ENCODE results near the gene FOXC1. TPM values are rescaled to one million over a fixed set of nuclear protein-coding genes. Genes with fewer than 3 reads are reported as not detected.

The FOXC1 gene
- total and polyA plus RNA-seq, 2 of the 13 experiments (the other 11 are each of a cell fraction or from before 2014, with no cell fraction given), result 0.44 to 0.55 TPM

DNA sequence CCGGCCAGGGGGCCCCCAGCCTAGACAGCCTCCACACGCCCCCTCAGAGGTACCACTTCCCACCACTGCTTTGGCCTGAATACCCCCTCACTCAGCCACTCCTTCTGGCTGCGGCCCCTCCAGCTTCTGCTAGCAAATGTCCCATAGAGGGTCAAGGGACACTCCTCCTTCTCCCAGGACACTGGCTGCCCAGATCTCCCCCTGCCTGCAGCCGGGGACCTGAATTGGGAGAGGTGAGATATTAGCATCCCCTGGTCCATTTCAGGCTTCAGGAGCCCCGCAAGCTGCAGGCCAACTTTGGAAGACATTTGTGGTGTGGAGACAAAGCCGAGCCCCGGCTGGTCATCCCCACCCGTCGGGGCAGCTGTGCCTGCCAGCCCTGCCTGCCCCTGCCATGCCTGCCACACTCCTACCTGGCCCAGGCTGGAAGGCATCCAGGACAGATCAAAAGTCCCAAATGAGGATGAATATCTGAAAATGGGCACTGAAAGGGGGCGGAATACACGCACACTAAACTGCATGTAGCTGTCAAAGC is 32.5 kb upstream of the FOXC1 start (continued):
- TF ChIP-seq, protein P1, sequence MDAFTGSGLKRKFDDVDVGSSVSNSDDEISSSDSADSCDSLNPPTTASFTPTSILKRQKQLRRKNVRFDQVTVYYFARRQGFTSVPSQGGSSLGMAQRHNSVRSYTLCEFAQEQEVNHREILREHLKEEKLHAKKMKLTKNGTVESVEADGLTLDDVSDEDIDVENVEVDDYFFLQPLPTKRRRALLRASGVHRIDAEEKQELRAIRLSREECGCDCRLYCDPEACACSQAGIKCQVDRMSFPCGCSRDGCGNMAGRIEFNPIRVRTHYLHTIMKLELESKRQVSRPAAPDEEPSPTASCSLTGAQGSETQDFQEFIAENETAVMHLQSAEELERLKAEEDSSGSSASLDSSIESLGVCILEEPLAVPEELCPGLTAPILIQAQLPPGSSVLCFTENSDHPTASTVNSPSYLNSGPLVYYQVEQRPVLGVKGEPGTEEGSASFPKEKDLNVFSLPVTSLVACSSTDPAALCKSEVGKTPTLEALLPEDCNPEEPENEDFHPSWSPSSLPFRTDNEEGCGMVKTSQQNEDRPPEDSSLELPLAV (CRISPR knock-in tag; conservative IDR thresholded peaks at IDR 0.05; ENCODE audit: low read depth), result no peak
- TF ChIP-seq ZEB1 (IDR thresholded peaks at IDR 0.05; ENCODE audit: insufficient replicate concordance, low read depth) (no peak), DNMT3B (CRISPR knock-in tag; conservative IDR thresholded peaks at IDR 0.05) (no peak)

DNA sequence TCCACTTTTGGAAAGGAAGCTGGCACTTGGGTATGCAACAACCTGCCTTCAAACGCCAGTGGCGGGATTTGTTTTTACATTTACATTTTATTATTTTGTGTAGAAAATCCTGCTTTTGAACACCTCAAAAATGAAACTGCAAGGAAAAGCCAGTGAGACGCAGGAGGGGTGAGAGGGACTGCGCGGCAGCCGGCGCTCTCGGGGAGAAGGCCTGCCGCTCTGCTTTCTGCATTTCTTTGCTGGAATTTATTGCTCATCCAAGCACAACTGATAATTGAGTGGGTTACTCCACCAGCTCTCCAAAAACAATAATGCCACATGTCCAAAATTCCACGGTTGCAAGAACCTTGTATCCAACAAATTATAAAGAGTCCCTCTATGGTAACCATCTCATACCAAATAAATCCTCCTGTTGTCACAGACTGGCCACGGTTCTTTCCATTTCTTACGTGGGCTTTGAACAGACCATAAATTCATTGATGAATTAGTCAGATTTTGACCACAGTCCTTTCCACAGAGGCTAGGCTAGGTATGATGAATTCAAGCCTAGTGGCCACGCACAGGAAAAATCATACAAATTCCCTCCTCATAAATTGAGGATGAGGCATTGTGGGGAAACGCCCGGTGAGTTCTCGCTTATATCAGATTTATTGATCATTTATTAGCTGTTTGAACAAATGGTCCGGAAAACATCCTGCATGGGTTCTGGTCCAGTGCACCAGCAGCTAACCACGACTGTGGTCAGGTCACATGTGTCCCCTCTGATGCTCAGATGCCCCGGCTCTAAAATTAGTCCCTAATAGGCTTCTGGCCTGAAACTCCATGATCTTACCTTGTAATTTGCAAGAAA is 31.6 kb upstream of the FOXC1 start:
- no peak for ATAC-seq
- POLR2A ChIA-PET, result no interaction called here
- Histone ChIP-seq H3K27me3 (ENCODE audit: control insufficient read depth in 1 of 2, insufficient read depth in 2 of 2, low read length in 2 of 2) (peaks cover 9 to 56% of the 10 kb centered on the region in 2 experiments), H3K4me3 (replicated peaks in 1 of 3; ENCODE audit: insufficient read depth in 1 of 3, low read depth in 2 of 3, low read length in 3 of 3) (no peak overlapping the region), H3K9ac (ENCODE audit: insufficient read depth, low read depth, low read length) (no peak overlapping the region), H3K9me3 (ENCODE audit: low read length) (no peaks in the 10 kb centered on the region), H4K20me1 (ENCODE audit: insufficient read depth, low read length) (no peaks in the 10 kb centered on the region), H3K36me3 (replicated peaks in 1 of 2; ENCODE audit: control insufficient read depth in 1 of 2, insufficient read depth in 2 of 2, low read length in 2 of 2) (no peaks in the 10 kb centered on the region), H3K4me2 (ENCODE audit: low read depth, low read length) (no peak overlapping the region), H3K27ac (ENCODE audit: extremely low read length, insufficient read depth, low read length) (no peak overlapping the region), H3K4me1 (ENCODE audit: insufficient read depth, low read length) (peaks cover 18% of the 10 kb centered on the region), H3K79me2 (ENCODE audit: insufficient read depth, low read length) (no peaks in the 10 kb centered on the region), H2AFZ (ENCODE audit: low read length) (no peak overlapping the region)
- TF ChIP-seq, protein P2, sequence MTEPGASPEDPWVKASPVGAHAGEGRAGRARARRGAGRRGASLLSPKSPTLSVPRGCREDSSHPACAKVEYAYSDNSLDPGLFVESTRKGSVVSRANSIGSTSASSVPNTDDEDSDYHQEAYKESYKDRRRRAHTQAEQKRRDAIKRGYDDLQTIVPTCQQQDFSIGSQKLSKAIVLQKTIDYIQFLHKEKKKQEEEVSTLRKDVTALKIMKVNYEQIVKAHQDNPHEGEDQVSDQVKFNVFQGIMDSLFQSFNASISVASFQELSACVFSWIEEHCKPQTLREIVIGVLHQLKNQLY (CRISPR knock-in tag; IDR thresholded peaks at IDR 0.05), result no peak
- TF ChIP-seq, protein P3, sequence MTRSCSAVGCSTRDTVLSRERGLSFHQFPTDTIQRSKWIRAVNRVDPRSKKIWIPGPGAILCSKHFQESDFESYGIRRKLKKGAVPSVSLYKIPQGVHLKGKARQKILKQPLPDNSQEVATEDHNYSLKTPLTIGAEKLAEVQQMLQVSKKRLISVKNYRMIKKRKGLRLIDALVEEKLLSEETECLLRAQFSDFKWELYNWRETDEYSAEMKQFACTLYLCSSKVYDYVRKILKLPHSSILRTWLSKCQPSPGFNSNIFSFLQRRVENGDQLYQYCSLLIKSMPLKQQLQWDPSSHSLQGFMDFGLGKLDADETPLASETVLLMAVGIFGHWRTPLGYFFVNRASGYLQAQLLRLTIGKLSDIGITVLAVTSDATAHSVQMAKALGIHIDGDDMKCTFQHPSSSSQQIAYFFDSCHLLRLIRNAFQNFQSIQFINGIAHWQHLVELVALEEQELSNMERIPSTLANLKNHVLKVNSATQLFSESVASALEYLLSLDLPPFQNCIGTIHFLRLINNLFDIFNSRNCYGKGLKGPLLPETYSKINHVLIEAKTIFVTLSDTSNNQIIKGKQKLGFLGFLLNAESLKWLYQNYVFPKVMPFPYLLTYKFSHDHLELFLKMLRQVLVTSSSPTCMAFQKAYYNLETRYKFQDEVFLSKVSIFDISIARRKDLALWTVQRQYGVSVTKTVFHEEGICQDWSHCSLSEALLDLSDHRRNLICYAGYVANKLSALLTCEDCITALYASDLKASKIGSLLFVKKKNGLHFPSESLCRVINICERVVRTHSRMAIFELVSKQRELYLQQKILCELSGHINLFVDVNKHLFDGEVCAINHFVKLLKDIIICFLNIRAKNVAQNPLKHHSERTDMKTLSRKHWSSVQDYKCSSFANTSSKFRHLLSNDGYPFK (CRISPR knock-in tag; IDR thresholded peaks at IDR 0.05; ENCODE audit: borderline replicate concordance), result no peak
- TF ChIP-seq NFRKB (IDR thresholded peaks at IDR 0.05) (no peak), ZSCAN25 (CRISPR knock-in tag; IDR thresholded peaks at IDR 0.05) (no peak), ARHGAP35 (CRISPR knock-in tag; IDR thresholded peaks at IDR 0.05; ENCODE audit: borderline replicate concordance) (no peak), ZSCAN9 (CRISPR knock-in tag; IDR thresholded peaks at IDR 0.05; ENCODE audit: borderline replicate concordance) (no peak), CHD4 (IDR thresholded peaks at IDR 0.05; ENCODE audit: borderline replicate concordance, low read length) (no peak), HDAC6 (IDR thresholded peaks at IDR 0.05; ENCODE audit: low read depth, low read length) (no peak)
- TF ChIP-seq, protein P4, sequence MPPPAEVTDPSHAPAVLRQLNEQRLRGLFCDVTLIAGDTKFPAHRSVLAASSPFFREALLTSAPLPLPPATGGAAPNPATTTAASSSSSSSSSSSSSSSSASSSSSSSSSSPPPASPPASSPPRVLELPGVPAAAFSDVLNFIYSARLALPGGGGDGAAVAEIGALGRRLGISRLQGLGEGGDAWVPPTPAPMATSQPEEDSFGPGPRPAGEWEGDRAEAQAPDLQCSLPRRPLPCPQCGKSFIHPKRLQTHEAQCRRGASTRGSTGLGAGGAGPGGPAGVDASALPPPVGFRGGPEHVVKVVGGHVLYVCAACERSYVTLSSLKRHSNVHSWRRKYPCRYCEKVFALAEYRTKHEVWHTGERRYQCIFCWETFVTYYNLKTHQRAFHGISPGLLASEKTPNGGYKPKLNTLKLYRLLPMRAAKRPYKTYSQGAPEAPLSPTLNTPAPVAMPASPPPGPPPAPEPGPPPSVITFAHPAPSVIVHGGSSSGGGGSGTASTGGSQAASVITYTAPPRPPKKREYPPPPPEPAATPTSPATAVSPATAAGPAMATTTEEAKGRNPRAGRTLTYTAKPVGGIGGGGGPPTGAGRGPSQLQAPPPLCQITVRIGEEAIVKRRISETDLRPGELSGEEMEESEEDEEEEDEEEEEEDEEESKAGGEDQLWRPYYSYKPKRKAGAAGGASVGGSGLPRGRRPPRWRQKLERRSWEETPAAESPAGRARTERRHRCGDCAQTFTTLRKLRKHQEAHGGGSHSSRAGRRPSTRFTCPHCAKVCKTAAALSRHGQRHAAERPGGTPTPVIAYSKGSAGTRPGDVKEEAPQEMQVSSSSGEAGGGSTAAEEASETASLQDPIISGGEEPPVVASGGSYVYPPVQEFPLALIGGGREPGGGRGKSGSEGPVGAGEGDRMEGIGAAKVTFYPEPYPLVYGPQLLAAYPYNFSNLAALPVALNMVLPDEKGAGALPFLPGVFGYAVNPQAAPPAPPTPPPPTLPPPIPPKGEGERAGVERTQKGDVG (CRISPR knock-in tag; IDR thresholded peaks at IDR 0.05; ENCODE audit: borderline replicate concordance), result no peak
- BruUV-seq (replicated peaks), result no TSS peak
- 66% methylated on average over 19 of the region's 19 CpGs for WGBS (ENCODE audit: low lambda C conversion rate)
- no peak for FAIRE-seq
- CTCF ChIA-PET (ENCODE audit: low intra/inter-chr PET ratio, low total read pairs), result no interaction called here
- DNase-seq (ENCODE audit: low spot score), result no peak
- intact Hi-C loops (cut with micrococcal nuclease; ENCODE audit: unreplicated experiment) (no loop called here), in situ Hi-C loops (cut with HindIII; ENCODE audit: extremely low pct_ligation_motif_present, low pct_unique_long_range_greater_than_20kb) (no loop called here)

Measured in HepG2 (cell line).